OCI-LY7 (cell line): ENCODE measurements around the gene CACNA2D1.

ENCODE experiments used
- CTCF ChIP-seq: fragments of 200-600 bp; sonication (generic); conservative IDR thresholded peaks from 2 replicates; pipeline ENCODE4 v1.5.1; 2014; ENCODE audit warnings: mild to moderate bottlenecking, antibody characterized with exemption, low read length, moderate library complexity, mixed read lengths
- EZH2phosphoT487 ChIP-seq: fragments of 200-600 bp; sonication (generic); IDR thresholded peaks from 2 replicates; pipeline ENCODE4 v1.6.1; 2018; ENCODE audit warnings: low read depth, borderline replicate concordance, mild to moderate bottlenecking, mixed run types, antibody characterized with exemption, low read length, moderate library complexity, mixed read lengths

- no peak for TF ChIP-seq CTCF
- no peak for TF ChIP-seq EZH2phosphoT487
Measured at GRCh38 chr7:82313269-82313668, 130.3 kb downstream of the CACNA2D1 start.
